ENCODE measurements around the gene BCL2. TPM values are rescaled to one million over a fixed set of nuclear protein-coding genes. Genes with fewer than 3 reads are reported as not detected.

The BCL2 gene
- total RNA-seq, 2 experiments from 2014 or later = 66.0 to 88.9 TPM

DNA sequence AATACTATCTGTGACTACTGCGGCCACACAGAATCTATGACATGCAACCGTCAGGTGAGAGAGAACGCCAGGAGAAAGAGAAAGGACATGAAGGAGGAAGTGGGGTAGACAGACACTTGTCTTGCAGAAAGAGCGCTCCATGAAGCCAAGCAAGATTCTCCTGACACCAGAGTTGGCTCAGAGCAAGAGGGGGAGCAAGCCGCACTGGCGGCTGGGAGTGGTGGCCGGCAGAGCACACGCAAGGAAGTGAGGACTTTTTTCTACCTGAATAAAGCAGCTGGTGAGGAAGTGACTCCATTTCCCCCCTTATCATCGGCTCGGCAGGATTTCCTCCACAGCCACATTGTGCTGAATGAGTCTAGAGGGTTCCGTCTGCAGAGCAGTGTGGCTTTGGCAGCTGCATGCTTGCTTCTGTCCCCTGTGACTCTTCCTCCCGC is 181.6 kb downstream of the BCL2 start:
- Mint-ChIP-seq H3K9me3 (ENCODE audit: low read depth) (peaks cover 5% of the 10 kb centered on the region), H3K27me3 (no peaks in the 10 kb centered on the region), H3K36me3 (ENCODE audit: low read depth) (peaks cover 33% of the 10 kb centered on the region), H3K4me1 (peaks cover 55% of the 10 kb centered on the region), H3K27ac (peak overlapping the region; percentile 70), H3K4me3 (peak overlapping the region; percentile 72)
- intact Hi-C loops (cut with DNase I, micrococcal nuclease) = loop anchor here (1.0 to 2.0 kb wide), 2 partner anchors 14 to 15 kb away; no protein-coding TSS in a partner anchor
- peak; percentile 67 for DNase-seq
- peak; percentile 81 for ATAC-seq
- ChIA-PET POLR2A (no interaction called here), CTCF (interaction anchor here (0.6 to 3.1 kb wide), 7 partner anchors 9 to 302 kb away, joined by 3 to 11 read pairs (median 4); no protein-coding TSS in a partner anchor)

DNA sequence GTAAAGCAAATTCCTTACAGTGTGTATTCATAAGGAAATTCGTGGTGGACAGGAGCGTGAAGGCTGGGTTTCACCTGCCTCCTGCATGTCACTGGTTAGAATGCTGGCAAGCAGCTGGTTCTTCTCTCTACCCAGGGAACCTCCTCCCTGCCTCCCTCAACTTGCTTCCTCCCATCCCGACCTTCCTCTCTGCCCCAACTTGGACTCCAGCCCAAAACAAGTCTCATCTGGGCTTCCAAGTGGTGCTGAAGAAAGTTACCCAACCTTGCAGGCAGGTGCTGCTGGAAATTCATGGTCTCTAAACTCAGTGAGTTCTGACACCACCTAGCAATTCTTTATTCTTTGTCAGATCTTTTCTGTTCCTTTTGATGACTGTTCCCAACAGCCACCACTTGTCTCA is 184.5 kb downstream of the BCL2 start:
- ChIA-PET CTCF (interaction anchor here (0.6 to 2.0 kb wide), 13 partner anchors 12 to 195 kb away, joined by 3 to 11 read pairs (median 4); no protein-coding TSS in a partner anchor), POLR2A (no interaction called here)
- ATAC-seq = no peak
- H3K4me1 Mint-ChIP-seq = peaks cover 59% of the 10 kb centered on the region
- DNase-seq = no peak
- H3K4me3 Mint-ChIP-seq = no peak overlapping the region
- peak overlapping the region; percentile 17 for H3K27ac Mint-ChIP-seq
- H3K27me3 Mint-ChIP-seq = no peaks in the 10 kb centered on the region
- H3K36me3 Mint-ChIP-seq (ENCODE audit: low read depth) = peaks cover 16% of the 10 kb centered on the region
- H3K9me3 Mint-ChIP-seq (ENCODE audit: low read depth) = peaks cover under 1% of the 10 kb centered on the region
- intact Hi-C loops (cut with DNase I, micrococcal nuclease) = no loop called here

DNA sequence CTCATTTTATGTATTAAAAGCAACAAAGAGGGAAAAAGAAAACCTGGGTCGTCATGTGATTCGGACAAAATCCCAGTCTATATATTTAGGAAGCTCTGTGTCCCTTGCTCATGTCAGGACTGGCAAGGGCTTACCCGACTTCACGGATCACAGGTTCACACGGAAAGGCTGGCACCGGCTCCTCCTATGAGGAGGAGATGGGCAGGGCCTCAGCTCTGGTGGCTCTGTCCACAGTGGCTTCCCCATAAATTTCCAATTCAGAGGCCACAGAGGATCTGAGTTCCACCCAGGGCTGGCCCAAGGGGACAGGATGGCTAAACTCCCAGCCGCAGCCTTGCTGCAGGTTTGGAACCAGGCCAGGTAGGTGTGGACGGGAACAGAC is 186.8 kb downstream of the BCL2 start:
- Mint-ChIP-seq H3K4me3 (no peak overlapping the region), H3K36me3 (ENCODE audit: low read depth) (peaks cover 16% of the 10 kb centered on the region), H3K9me3 (ENCODE audit: low read depth) (no peaks in the 10 kb centered on the region), H3K27ac (no peak overlapping the region), H3K4me1 (peaks cover 39% of the 10 kb centered on the region), H3K27me3 (no peaks in the 10 kb centered on the region)
- DNase-seq (no peak), ATAC-seq (no peak)
- ChIA-PET POLR2A (no interaction called here), CTCF (interaction anchor here (0.7 to 3.6 kb wide), 19 partner anchors 8 to 306 kb away, joined by 3 to 46 read pairs (median 7); partner anchors contain the start of gene BCL2)
- intact Hi-C loops (cut with DNase I, micrococcal nuclease) = loop anchor here (5.0 kb wide), 1 partner anchor 304 kb away; no protein-coding TSS in a partner anchor

DNA sequence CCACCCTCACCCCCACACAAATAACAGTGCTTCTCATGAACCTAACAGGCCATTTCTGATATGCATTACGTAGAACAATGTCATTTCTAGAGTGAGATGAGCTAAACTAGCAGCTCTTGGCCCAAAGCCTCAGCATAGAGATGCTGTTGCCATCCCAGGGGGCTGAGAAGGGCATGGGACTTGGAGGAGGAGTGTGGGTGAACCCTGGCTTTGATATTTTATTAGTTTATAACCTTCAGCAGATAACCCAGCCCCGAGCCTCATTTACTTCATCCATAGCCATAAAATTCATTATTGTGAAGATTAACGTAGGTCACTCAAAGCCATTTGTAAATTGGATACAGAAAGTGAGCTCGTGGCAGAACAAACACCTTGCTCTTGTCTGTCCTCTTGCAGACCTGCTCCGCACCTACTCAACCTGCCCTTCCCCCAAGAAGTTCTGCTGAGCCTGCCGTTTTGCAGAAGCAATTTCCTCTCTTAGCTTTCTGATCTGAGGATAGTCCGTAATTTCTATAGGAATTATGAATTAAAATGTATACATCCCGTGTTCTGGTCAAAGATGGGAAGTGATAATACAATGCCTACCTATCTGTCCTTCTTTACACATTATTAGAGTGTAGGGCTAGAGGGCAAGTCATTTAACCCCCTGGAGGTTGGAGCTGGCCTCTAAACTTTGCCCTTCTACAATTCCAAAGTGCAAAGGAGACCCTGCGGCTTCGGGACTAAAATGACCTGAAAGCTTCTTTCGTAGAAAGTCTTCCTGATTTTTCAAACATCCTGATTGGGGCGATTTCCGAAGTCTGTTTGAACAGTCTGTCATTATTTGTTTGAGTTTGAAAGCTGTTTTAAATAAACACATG is 187.4 kb downstream of the BCL2 start:
- H3K36me3 Mint-ChIP-seq (ENCODE audit: low read depth) = peaks cover 22% of the 10 kb centered on the region
- peak; percentile 35 for ATAC-seq

DNA sequence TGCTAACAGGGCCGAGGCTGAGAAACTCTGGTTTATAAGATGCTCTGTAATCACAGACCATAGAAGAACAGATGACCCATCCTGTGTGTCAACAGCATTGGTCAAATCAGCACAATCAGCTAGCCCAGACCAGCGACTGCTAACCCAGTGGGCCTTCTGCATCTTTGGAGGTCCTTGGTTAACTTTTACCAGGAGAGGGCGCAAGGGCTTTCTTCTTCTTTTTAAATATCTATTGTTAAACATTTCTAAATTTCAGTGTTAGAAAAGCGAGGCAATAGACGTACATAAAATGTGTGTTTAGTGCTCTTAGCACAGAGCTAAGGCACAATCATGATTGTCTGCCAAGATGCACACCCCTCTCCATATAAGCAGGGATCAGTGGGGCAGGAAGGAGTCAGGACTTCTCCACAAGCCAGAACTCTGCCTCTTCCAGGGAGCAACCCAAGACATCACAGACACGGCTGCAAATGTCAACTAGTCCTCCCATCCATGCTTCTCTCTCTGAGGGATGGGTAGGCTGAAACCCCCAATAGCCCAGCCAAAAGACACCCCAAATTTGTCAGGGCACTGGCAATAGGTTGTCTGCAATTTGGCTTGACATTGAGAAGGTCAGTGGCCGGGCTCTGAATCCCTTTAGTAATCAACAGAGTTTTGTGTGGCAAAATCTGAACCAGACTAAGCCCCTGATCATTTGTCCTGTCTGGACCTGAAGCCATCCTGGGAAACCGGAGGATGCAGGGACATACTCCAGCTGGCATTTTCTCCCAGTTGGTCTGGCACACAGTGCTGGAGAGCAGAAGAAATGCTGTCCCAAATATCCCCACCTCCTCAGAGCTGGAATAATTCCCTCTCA is 188.2 kb downstream of the BCL2 start:
- intact Hi-C loops (cut with DNase I, micrococcal nuclease) = loop anchor here (1.0 to 5.0 kb wide), 5 partner anchors 24 to 306 kb away; no protein-coding TSS in a partner anchor
- Mint-ChIP-seq H3K27ac (peak overlapping the region; percentile 74), H3K27me3 (no peaks in the 10 kb centered on the region), H3K36me3 (ENCODE audit: low read depth) (peaks cover 21% of the 10 kb centered on the region), H3K9me3 (ENCODE audit: low read depth) (no peaks in the 10 kb centered on the region), H3K4me1 (peaks cover 29% of the 10 kb centered on the region), H3K4me3 (no peak overlapping the region)
- ChIA-PET POLR2A (interaction anchor here (1.0 kb wide), 1 partner anchor 187 kb away, joined by 3 read pairs; no protein-coding TSS in a partner anchor), CTCF (interaction anchor here (0.7 to 3.6 kb wide), 27 partner anchors 8 to 308 kb away, joined by 3 to 46 read pairs (median 6); partner anchors contain the start of gene BCL2)
- DNase-seq = peak; percentile 69
- ATAC-seq = peak; percentile 60

More for the DNA sequence above, 187.4 kb downstream of the BCL2 start:
- H3K4me1 Mint-ChIP-seq = peaks cover 36% of the 10 kb centered on the region
- H3K27me3 Mint-ChIP-seq = no peaks in the 10 kb centered on the region
- H3K4me3 Mint-ChIP-seq = no peak overlapping the region
- POLR2A ChIA-PET = interaction anchor here (1.0 kb wide), 1 partner anchor 186 kb away, joined by 3 read pairs; no protein-coding TSS in a partner anchor
- H3K27ac Mint-ChIP-seq = peak overlapping the region; percentile 74
- no peak for DNase-seq
- intact Hi-C loops (cut with DNase I, micrococcal nuclease) = loop anchor here (1.0 to 5.0 kb wide), 5 partner anchors 23 to 305 kb away; no protein-coding TSS in a partner anchor
- CTCF ChIA-PET = interaction anchor here (0.7 to 3.6 kb wide), 29 partner anchors 9 to 307 kb away, joined by 3 to 46 read pairs (median 6); partner anchors contain the start of gene BCL2
- no peaks in the 10 kb centered on the region for H3K9me3 Mint-ChIP-seq (ENCODE audit: low read depth)

DNA sequence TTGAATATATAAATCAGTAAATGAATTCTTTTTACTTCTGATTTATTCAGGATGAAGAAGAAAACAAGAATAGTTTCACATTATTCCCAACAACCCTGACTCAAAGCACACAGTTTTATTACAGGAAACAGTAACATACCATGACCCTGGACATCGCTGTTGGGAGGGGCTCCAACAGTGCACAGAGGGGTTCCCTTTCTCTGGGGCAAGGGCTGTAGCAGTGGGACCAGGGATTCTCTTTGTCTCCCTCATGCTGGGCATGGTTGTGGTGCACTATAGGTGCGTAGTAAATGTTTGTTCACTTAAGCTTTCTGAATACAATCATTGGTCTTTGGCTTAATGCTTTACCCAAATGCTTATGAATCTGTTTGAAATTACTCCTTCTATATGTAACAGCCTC is 189.4 kb downstream of the BCL2 start:
- Mint-ChIP-seq H3K9me3 (ENCODE audit: low read depth) (no peaks in the 10 kb centered on the region), H3K4me1 (peaks cover 18% of the 10 kb centered on the region), H3K27me3 (no peaks in the 10 kb centered on the region), H3K36me3 (ENCODE audit: low read depth) (peaks cover 16% of the 10 kb centered on the region), H3K4me3 (no peak overlapping the region), H3K27ac (no peak overlapping the region)
- ChIA-PET POLR2A (no interaction called here), CTCF (interaction anchor here (0.8 to 2.6 kb wide), 3 partner anchors 36 to 188 kb away, joined by 3 to 14 read pairs (median 3); no protein-coding TSS in a partner anchor)
- DNase-seq = no peak
- intact Hi-C loops (cut with DNase I, micrococcal nuclease) = loop anchor here (2.0 to 5.0 kb wide), 2 partner anchors 113 to 307 kb away; no protein-coding TSS in a partner anchor
- ATAC-seq = no peak

DNA sequence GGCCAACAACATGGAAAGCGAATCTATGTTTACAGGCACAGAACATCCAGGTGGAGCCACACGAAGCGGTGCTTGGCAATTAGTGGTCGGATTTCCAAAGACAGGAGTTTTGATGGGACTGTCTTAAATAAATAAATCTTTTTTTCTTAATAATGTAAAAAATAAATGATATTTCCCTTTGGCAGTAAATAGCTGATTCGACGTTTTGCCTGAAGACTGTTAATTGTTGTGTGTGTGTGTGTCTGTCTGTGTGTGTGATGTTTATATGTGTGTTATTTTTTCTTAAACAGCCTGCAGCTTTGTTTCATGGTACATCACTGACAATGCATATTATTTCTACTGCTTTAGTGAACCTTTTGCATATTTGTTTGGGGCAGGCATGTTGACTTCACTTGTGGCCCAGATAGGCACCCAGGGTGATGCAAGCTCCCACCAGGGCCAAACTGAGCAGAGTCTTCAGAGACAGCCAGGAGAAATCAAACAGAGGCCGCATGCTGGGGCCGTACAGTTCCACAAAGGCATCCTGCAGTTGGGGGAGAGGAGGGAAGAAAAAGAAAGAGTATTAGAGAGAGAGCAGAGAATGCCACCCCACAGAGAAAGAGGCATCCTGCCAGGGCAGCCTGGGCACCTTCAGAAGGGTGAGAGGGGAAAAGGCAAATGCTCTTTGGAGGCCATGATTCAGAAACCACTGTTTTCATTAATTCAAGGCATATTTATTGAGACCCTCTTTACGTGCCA is 191.2 kb downstream of the BCL2 start:
- H3K27ac Mint-ChIP-seq = peak overlapping the region; percentile 9
- no peaks in the 10 kb centered on the region for H3K27me3 Mint-ChIP-seq
- peaks cover 17% of the 10 kb centered on the region for H3K4me1 Mint-ChIP-seq
- ChIA-PET CTCF (interaction anchor here (1.1 to 2.6 kb wide), 2 partner anchors 170 to 189 kb away, joined by 3 to 14 read pairs; no protein-coding TSS in a partner anchor), POLR2A (no interaction called here)
- H3K9me3 Mint-ChIP-seq (ENCODE audit: low read depth) = no peaks in the 10 kb centered on the region
- DNase-seq (no peak), ATAC-seq (no peak)
- no peak overlapping the region for H3K4me3 Mint-ChIP-seq
- H3K36me3 Mint-ChIP-seq (ENCODE audit: low read depth) = peaks cover 16% of the 10 kb centered on the region
- intact Hi-C loops (cut with DNase I, micrococcal nuclease) = loop anchor here in 1 of 2 experiments (10.0 kb wide), 1 partner anchor 114 kb away; no protein-coding TSS in a partner anchor

DNA sequence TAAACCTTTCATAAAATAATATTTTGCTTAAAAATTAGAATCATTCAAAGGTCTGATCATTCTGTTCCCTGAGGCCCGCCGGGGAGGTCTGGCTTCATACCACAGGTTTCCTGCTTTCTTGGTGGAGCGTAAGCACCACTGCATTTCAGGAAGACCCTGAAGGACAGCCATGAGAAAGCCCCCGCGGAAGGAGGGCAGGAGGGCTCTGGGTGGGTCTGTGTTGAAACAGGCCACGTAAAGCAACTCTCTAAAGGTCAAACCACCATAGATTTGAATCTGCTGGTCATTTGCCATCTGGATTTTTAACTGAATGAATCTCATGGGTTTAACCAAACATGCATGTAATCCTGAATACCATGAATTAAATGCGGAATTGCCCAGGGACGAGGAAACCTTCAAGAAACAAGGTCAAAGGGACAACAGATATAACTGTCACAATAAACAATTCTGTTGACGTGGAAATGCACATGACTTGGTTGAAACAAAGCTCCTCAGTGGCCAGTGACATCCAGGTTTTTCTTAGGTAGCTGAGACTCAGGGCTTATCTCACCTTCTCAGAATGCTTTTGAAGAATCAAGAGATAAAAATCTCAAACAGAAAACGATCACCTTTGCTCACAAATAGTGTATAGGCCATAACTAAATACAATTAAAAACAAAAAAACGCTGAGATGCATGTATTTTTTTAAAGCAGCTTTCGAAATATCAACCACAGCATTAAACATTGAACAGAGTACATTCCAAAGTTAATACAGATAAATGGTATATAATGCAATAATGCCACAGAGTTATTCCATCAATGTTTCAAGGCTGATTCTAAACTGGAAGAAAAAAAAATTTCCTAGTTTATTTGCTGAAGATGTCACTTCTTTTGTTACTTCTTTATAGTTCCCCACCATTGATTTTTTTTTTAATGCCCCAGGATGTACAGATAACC is 193.2 kb downstream of the BCL2 start:
- CTCF ChIA-PET = no interaction called here
- H3K27ac Mint-ChIP-seq = peak overlapping the region; percentile 13
- H3K27me3 Mint-ChIP-seq = no peaks in the 10 kb centered on the region
- H3K9me3 Mint-ChIP-seq (ENCODE audit: low read depth) = no peaks in the 10 kb centered on the region
- intact Hi-C loops (cut with DNase I, micrococcal nuclease) = loop anchor here in 1 of 2 experiments (10.0 kb wide), 1 partner anchor 112 kb away; no protein-coding TSS in a partner anchor
- ATAC-seq = no peak
- POLR2A ChIA-PET = no interaction called here
- no peak for DNase-seq
- peaks cover 3% of the 10 kb centered on the region for H3K4me1 Mint-ChIP-seq
- H3K4me3 Mint-ChIP-seq = no peak overlapping the region
- peaks cover 16% of the 10 kb centered on the region for H3K36me3 Mint-ChIP-seq (ENCODE audit: low read depth)

DNA sequence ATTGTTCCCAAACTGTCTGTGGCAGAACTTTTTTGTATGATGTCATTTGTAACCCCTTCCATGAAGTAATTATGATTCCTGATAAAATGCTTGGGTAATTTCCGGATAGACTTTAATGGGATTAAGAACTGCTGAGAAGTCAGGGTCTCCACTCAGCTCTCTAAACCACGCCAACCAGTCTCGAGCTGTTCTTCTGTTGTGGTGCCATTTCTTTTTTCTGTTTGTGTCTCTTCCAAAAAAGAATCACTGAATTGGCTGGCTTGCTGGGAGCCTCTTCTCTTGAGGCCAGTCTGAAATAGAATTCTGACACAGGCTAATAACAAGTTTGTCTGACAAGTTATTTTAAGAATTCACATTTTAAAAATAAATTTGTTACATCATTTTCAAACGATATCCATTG is 198.9 kb downstream of the BCL2 start:
- ChIA-PET CTCF (interaction anchor here (0.9 to 1.7 kb wide), 8 partner anchors 11 to 318 kb away, joined by 3 to 15 read pairs (median 4); no protein-coding TSS in a partner anchor), POLR2A (no interaction called here)
- Mint-ChIP-seq H3K9me3 (ENCODE audit: low read depth) (no peaks in the 10 kb centered on the region), H3K27ac (no peak overlapping the region), H3K36me3 (ENCODE audit: low read depth) (no peaks in the 10 kb centered on the region), H3K4me3 (no peak overlapping the region), H3K4me1 (peaks cover 4% of the 10 kb centered on the region), H3K27me3 (no peaks in the 10 kb centered on the region)
- DNase-seq = no peak
- ATAC-seq = no peak
- intact Hi-C loops (cut with DNase I, micrococcal nuclease) = loop anchor here in 1 of 2 experiments (10.0 kb wide), 1 partner anchor 106 kb away; no protein-coding TSS in a partner anchor

Data from activated CD4-positive, alpha-beta T cell treated with anti-CD3 and anti-CD28 coated beads for 36 hours (primary cell).